H9 (cell line): Measurements from ENCODE around the gene PUM1. TPM values are rescaled to one million over a fixed set of nuclear protein-coding genes. Genes with fewer than 3 reads are reported as not detected.

Source experiments
- DNase-seq: peaks from one replicate; pipeline ENCODE4 v3.0.0-alpha.2; 2017
- H2AFZ ChIP-seq: one replicate; pipeline ENCODE4 v1.6.1; 2013; ENCODE audit warnings: mild to moderate bottlenecking, low read length, control low read depth, moderate library complexity
- H2AK5ac ChIP-seq: 2 replicates; pipeline ENCODE4 v1.6.1; 2013; ENCODE audit warnings: low read length, control low read depth, mixed read lengths; ENCODE audit not compliant: insufficient read length
- H2BK120ac ChIP-seq: one replicate; pipeline ENCODE4 v1.6.1; 2013; ENCODE audit warnings: low read depth, mild to moderate bottlenecking, low read length, control low read depth, inconsistent platforms; ENCODE audit not compliant: poor library complexity, severe bottlenecking
- H2BK12ac ChIP-seq: 2 replicates; pipeline ENCODE4 v1.6.1; 2013; ENCODE audit warnings: low read length, control low read depth, mixed read lengths, low read depth; ENCODE audit not compliant: insufficient read length
- H2BK15ac ChIP-seq: 2 replicates; pipeline ENCODE4 v1.6.1; 2013; ENCODE audit warnings: low read depth, low read length, control low read depth
- H2BK20ac ChIP-seq: one replicate; pipeline ENCODE4 v1.6.1; 2013; ENCODE audit warnings: low read depth, mild to moderate bottlenecking, low read length, control low read depth, inconsistent platforms; ENCODE audit not compliant: poor library complexity, severe bottlenecking
- H2BK5ac ChIP-seq: 2 replicates; pipeline ENCODE4 v1.6.1; 2013; ENCODE audit warnings: low read length, control low read depth, mixed read lengths; ENCODE audit not compliant: insufficient read length
- H3K14ac ChIP-seq: 2 replicates; pipeline ENCODE4 v1.6.1; 2013; ENCODE audit warnings: low read length, control low read depth; ENCODE audit not compliant: insufficient read depth
- H3K18ac ChIP-seq: 2 replicates; pipeline ENCODE4 v1.6.1; 2013; ENCODE audit warnings: low read depth, mild to moderate bottlenecking, mixed read lengths, low read length, control low read depth; ENCODE audit not compliant: insufficient read length
- H3K23ac ChIP-seq: 2 replicates; pipeline ENCODE4 v1.6.1; 2013; ENCODE audit warnings: low read length, control low read depth, mixed read lengths, low read depth; ENCODE audit not compliant: insufficient read length
- H3K23me2 ChIP-seq: 2 replicates; pipeline ENCODE4 v1.6.1; 2013; ENCODE audit warnings: low read depth, mild to moderate bottlenecking, mixed read lengths, low read length, control low read depth; ENCODE audit not compliant: insufficient read length, poor library complexity, severe bottlenecking
- H3K27ac ChIP-seq: 2 replicates; pipeline ENCODE4 v1.5.1; 2013; ENCODE audit warnings: low read length, control low read depth, mixed read lengths, low read depth; ENCODE audit not compliant: insufficient read length
- H3K27me3 ChIP-seq: 2 replicates; pipeline ENCODE4 v1.6.1; 2013; ENCODE audit warnings: low read length, control low read depth, inconsistent platforms; ENCODE audit not compliant: insufficient read depth
- H3K4ac ChIP-seq: 2 replicates; pipeline ENCODE4 v1.6.1; 2013; ENCODE audit warnings: low read depth, mild to moderate bottlenecking, control low read depth, inconsistent platforms, low read length, moderate library complexity
- H3K4me1 ChIP-seq: 2 replicates; pipeline ENCODE4 v1.6.1; 2013; ENCODE audit warnings: low read length, control low read depth, inconsistent platforms; ENCODE audit not compliant: insufficient read depth
- H3K4me2 ChIP-seq: 2 replicates; pipeline ENCODE4 v1.6.1; 2013; ENCODE audit warnings: low read length, control low read depth, mixed read lengths; ENCODE audit not compliant: insufficient read length, insufficient read depth
- H3K56ac ChIP-seq: 2 replicates; pipeline ENCODE4 v1.6.1; 2013; ENCODE audit warnings: low read depth, mild to moderate bottlenecking, mixed read lengths, low read length, control low read depth; ENCODE audit not compliant: insufficient read length
- H3K79me1 ChIP-seq: 2 replicates; pipeline ENCODE4 v1.6.1; 2013; ENCODE audit warnings: low read depth, mild to moderate bottlenecking, moderate library complexity, low read length, control low read depth, inconsistent platforms; ENCODE audit not compliant: insufficient read depth, poor library complexity, severe bottlenecking
- H3K79me2 ChIP-seq: 2 replicates; pipeline ENCODE4 v1.6.1; 2013; ENCODE audit warnings: low read length, control low read depth, inconsistent platforms; ENCODE audit not compliant: insufficient read depth
- H3K9ac ChIP-seq: 2 replicates; pipeline ENCODE4 v1.6.1; 2013; ENCODE audit warnings: low read length, control low read depth, mixed read lengths; ENCODE audit not compliant: insufficient read length; ENCODE audit errors: extremely low read depth
- H3K9me3 ChIP-seq: one replicate; pipeline ENCODE4 v1.6.1; 2013; ENCODE audit warnings: low read depth, low read length, inconsistent platforms; ENCODE audit not compliant: control insufficient read depth
- H3T11ph ChIP-seq: one replicate; pipeline ENCODE4 v1.6.1; 2013; ENCODE audit warnings: mild to moderate bottlenecking, low read length, control low read depth, inconsistent platforms
- H4K20me1 ChIP-seq: one replicate; pipeline ENCODE4 v1.6.1; 2013; ENCODE audit not compliant: control insufficient read depth, insufficient read length, insufficient read depth
- H4K5ac ChIP-seq: 2 replicates; pipeline ENCODE4 v1.6.1; 2013; ENCODE audit warnings: low read depth, mild to moderate bottlenecking, mixed read lengths, low read length, control low read depth; ENCODE audit not compliant: insufficient read length
- H4K8ac ChIP-seq: replicated peaks from 2 replicates; pipeline ENCODE4 v1.6.1; 2013; ENCODE audit warnings: low read length, control low read depth, mixed read lengths, low read depth; ENCODE audit not compliant: insufficient read length
- H4K91ac ChIP-seq: 2 replicates; pipeline ENCODE4 v1.6.1; 2013; ENCODE audit warnings: low read depth, mild to moderate bottlenecking, moderate library complexity, mixed read lengths, low read length, control low read depth; ENCODE audit not compliant: insufficient read length
- H3K27ac Mint-ChIP-seq, 3 experiments: 2 replicates in 2 of 3; 3 replicates in 1 of 3; pipeline ENCODE4 v1.8.0; 2020 to 2021; ENCODE audit warnings: mixed read lengths in 3 of 3, mild to moderate bottlenecking in 1 of 3, moderate library complexity in 1 of 3
- H3K27me3 Mint-ChIP-seq: 2 replicates; pipeline ENCODE4 v1.8.0; 2021; ENCODE audit warnings: low read depth, mild to moderate bottlenecking, moderate library complexity, mixed read lengths
- H3K36me3 Mint-ChIP-seq, 3 experiments: 2 replicates in 2 of 3; 3 replicates in 1 of 3; pipeline ENCODE4 v1.8.0; 2020 to 2021; ENCODE audit warnings: low read depth in 3 of 3, mixed read lengths in 3 of 3; ENCODE audit not compliant: insufficient read depth in 1 of 3
- H3K4me1 Mint-ChIP-seq, 2 experiments: 2 replicates each; pipeline ENCODE4 v1.8.0; 2020; ENCODE audit warnings: mixed read lengths in 2 of 2
- H3K4me3 Mint-ChIP-seq, 2 experiments: 2 replicates in 1 of 2; 3 replicates in 1 of 2; pipeline ENCODE4 v1.8.0; 2020 to 2021; ENCODE audit warnings: mild to moderate bottlenecking in 2 of 2, mixed read lengths in 2 of 2, moderate library complexity in 1 of 2
- H3K9me3 Mint-ChIP-seq, 2 experiments: 2 replicates in 1 of 2; 3 replicates in 1 of 2; pipeline ENCODE4 v1.8.0; 2020; ENCODE audit warnings: mild to moderate bottlenecking in 2 of 2, mixed read lengths in 2 of 2, moderate library complexity in 1 of 2
- WGBS: extraction: QIAGEN DNeasy Blood & Tissue Kit; methylation state at CpG from one replicate; pipeline ENCODE4 v1.1.7; 2013; ENCODE audit warnings: missing lambda C conversion rate, low lambda C conversion rate, mixed read lengths; ENCODE audit not compliant: insufficient read length; ENCODE audit errors: extremely low coverage; 5-methylcytosine and 5-hydroxymethylcytosine counted together
- total RNA-seq: library from RNA; stranded (reverse); gene quantifications from 2 replicates; pipeline ENCODE4 v1.2.1, GENCODE V29; 2021
- TF ChIP-seq, protein P1 (sequence below): fragments of 200-600 bp; sonication (generic); conservative IDR thresholded peaks from 3 replicates; pipeline ENCODE4 v1.8.0; 2021; ENCODE audit warnings: antibody characterized with exemption, mild to moderate bottlenecking

Gene PUM1
- total RNA-seq, 1 experiment from 2014 or later: 164 TPM

DNA sequence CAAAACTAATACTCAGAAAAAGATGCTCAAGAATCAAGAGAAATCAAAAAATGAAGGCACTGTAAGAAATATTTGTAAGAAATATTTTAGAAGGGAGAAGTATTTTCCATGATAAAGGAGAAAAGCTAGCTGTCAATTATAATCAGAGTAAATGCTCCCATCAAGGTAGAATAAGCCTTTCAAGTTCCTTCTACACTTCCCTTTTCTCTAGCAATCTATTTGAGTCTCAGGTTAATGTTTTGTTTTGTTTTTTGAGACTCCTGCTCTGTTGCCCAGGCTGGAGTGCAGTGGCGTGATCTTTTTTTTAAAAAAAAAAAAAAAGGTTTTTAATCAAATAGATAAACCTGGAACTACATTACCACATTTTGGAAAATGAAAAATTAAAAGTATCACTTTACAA lies 33.3 kb downstream of the PUM1 start:
- H3K4ac ChIP-seq: no peak overlapping the region
- TF ChIP-seq, protein P1, sequence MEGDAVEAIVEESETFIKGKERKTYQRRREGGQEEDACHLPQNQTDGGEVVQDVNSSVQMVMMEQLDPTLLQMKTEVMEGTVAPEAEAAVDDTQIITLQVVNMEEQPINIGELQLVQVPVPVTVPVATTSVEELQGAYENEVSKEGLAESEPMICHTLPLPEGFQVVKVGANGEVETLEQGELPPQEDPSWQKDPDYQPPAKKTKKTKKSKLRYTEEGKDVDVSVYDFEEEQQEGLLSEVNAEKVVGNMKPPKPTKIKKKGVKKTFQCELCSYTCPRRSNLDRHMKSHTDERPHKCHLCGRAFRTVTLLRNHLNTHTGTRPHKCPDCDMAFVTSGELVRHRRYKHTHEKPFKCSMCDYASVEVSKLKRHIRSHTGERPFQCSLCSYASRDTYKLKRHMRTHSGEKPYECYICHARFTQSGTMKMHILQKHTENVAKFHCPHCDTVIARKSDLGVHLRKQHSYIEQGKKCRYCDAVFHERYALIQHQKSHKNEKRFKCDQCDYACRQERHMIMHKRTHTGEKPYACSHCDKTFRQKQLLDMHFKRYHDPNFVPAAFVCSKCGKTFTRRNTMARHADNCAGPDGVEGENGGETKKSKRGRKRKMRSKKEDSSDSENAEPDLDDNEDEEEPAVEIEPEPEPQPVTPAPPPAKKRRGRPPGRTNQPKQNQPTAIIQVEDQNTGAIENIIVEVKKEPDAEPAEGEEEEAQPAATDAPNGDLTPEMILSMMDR: no peak
- 0 out of 7 replicates have a peak overlapping the region, but pooled peaks of 1 of the 3 experiments have one; percentile 73 for H3K27ac Mint-ChIP-seq
- H4K5ac ChIP-seq: no peak overlapping the region
- H2BK20ac ChIP-seq: no peak overlapping the region
- no peak overlapping the region for H2AK5ac ChIP-seq
- H4K20me1 ChIP-seq: no peaks in the 10 kb centered on the region
- no peak overlapping the region for H3K4me2 ChIP-seq
- no peaks in the 10 kb centered on the region for H3K27me3 Mint-ChIP-seq
- no peak overlapping the region for H3K9ac ChIP-seq
- H3K27ac ChIP-seq: no peak overlapping the region
- no peak overlapping the region for H3T11ph ChIP-seq
- H3K14ac ChIP-seq: no peak overlapping the region
- DNase-seq: no peak
- peaks cover 7 to 40% (median 28%) of the 10 kb centered on the region in 3 experiments; a peak in 6 of 7 replicates for H3K36me3 Mint-ChIP-seq
- no peak overlapping the region for H4K91ac ChIP-seq
- no peaks in the 10 kb centered on the region for H3K23me2 ChIP-seq
- no peaks in the 10 kb centered on the region for H3K9me3 ChIP-seq
- no peak overlapping the region for H2BK15ac ChIP-seq
- no peak overlapping the region for H3K56ac ChIP-seq
- no peak overlapping the region for H2AFZ ChIP-seq
- H4K8ac ChIP-seq: no peak overlapping the region
- no peaks in the 10 kb centered on the region for H3K9me3 Mint-ChIP-seq
- peaks cover 51 to 65% of the 10 kb centered on the region in 2 experiments for H3K4me1 Mint-ChIP-seq
- peaks cover 7% of the 10 kb centered on the region; the same call in 1 of the 2 replicates for H3K4me1 ChIP-seq
- no peaks in the 10 kb centered on the region for H3K27me3 ChIP-seq
- H2BK5ac ChIP-seq: no peak overlapping the region
- no peak overlapping the region for H2BK12ac ChIP-seq
- H3K79me1 ChIP-seq: peaks cover 10% of the 10 kb centered on the region
- H3K23ac ChIP-seq: no peak overlapping the region
- no peak overlapping the region for H2BK120ac ChIP-seq
- peaks cover 49% of the 10 kb centered on the region for H3K79me2 ChIP-seq
- no CpG with 5 or more reads among the region's 1 CpG for WGBS
- H3K4me3 Mint-ChIP-seq: peak overlapping the region in 1 of 2 experiments; percentile 5; a peak in 2 of 5 replicates
- H3K18ac ChIP-seq: no peak overlapping the region
